SU-DHL-6 (cell line): ENCODE measurements around the gene GTF3A.

Source experiments
- CTCF ChIP-seq: fragments of 200-600 bp; sonication (generic); IDR thresholded peaks from one replicate; pipeline ENCODE4 v1.5.1; 2017; ENCODE audit warnings: antibody characterized with exemption, mild to moderate bottlenecking, low read length, moderate library complexity; ENCODE audit not compliant: insufficient read depth, poor library complexity, severe bottlenecking
- EZH2phosphoT487 ChIP-seq: fragments of 200-600 bp; sonication (generic), shearing (Covaris generic); conservative IDR thresholded peaks from 2 replicates; pipeline ENCODE4 v1.6.1; 2018; ENCODE audit warnings: mild to moderate bottlenecking, antibody characterized with exemption, low read length, moderate library complexity, mixed read lengths

- no peak for TF ChIP-seq CTCF
- no peak for TF ChIP-seq EZH2phosphoT487
Observed at GRCh38 chr13:27466513-27466912, 42.1 kb downstream of the GTF3A start.
